GM19238 (cell line): ENCODE data around the gene SH2D5.

Source experiments
- DNase-seq: peaks from one replicate; pipeline ENCODE4 v3.0.0; 2011; ENCODE audit warnings: low spot score; ENCODE audit not compliant: insufficient read length

The SH2D5 gene

GRCh38 chr1:20715406-20715805, 17.1 kb downstream of the SH2D5 start:
- DNase-seq: no peak

DNA sequence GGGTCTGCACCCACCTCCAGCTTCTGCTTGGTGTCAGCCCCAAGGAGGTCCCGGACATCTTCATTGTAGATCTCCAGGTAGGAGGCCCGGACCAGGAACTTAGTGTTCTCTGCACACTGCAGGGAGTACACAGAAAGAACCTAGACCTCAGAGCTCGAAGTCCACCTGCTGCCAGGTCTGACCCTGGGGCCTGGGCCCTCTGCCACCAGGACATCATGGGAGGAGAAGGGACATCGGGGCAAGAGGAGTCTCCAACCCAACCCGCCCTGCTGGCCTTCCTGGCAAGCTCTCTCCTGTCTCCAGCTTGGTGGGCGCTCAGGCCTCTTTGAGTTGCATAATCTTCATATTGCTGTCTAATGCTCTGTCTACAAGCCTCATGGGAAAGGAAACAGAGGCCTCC, 19.1 kb downstream of the SH2D5 start:
- no peak for DNase-seq

DNA sequence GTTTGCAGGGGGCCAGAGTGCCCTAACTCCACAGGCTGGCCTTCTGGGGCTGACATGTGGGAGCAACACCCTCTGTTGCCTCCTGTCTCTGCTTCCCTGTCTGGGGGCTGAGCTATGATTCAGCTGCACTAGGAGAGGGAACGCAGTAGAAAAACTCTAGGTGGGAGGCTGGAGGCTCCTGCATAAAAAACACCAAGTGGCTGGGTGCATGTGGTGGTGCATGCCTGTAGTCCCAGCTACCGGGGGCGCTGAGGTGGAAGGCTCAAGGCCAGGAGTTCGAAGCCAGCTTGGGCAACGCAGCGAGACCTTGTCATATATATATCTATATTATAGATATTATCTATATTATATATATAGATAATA, 20.3 kb downstream of the SH2D5 start:
- DNase-seq: no peak

DNA sequence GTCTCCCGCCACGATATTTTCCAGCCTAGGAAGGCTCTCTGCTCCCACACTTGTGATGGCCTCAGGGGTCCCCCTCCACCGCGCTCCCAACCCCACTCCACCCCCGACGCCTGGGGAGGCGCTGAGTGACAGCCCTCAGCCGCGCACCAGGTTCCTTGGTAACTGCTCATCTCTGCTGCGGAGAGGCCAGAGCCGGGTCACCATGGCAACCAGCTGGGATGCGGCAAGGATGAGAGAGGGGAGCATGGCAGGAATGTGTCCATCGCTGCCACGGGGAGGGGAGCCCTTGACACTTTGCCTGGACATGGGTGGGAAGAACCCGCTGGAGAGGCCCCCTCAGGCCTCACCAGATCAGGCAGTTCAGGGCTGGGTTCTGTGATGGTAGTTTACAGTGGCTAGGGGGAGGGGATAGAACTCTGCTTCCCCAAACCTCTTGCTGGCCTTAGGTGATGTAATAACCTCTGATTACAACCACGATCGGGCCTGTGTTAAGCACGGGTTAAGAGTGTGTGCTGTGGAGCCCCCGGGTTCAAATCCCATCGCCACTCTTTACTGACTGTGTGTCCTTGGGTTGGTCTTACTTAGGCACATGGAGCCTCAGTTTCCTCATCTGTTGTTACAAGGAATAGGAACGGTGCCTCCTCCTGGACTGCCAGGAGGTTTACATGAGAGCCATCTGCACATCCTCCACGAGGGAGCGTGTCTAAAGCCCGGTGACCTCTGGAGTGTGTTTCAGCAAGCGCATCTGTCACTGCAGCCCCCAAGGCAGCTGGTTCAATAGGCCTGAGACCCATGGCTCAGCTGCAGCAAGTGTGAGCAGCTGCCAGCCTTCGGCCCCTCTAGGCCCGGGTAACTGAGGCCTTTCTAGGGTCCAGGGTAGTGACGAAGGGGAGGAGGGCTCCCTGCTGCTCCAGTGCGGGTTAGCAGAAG, 21.0 kb downstream of the SH2D5 start:
- no peak for DNase-seq

- no peak for DNase-seq
These were observed 21.8 kb downstream of the SH2D5 start for GRCh38 chr1:20710469-20711284.

DNA sequence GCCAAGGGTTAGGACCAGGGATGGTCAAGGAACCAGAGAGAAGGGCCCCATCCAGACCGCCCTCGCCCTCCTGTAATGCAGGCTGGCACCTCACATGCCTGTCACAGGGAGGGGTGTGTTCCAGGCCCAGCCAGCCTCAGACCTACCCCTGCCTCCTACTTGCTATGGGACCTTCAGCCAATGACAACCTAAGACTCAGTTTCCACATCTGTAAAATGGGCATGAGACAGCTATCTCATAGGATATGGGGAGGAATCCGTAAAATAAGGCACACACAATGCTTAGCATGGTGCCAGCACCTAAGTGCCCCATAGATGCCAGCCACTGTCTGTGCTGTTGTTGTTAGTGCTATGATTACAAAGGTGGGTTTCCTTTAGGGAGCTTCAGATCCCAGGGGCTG, 22.6 kb downstream of the SH2D5 start:
- no peak for DNase-seq

DNA sequence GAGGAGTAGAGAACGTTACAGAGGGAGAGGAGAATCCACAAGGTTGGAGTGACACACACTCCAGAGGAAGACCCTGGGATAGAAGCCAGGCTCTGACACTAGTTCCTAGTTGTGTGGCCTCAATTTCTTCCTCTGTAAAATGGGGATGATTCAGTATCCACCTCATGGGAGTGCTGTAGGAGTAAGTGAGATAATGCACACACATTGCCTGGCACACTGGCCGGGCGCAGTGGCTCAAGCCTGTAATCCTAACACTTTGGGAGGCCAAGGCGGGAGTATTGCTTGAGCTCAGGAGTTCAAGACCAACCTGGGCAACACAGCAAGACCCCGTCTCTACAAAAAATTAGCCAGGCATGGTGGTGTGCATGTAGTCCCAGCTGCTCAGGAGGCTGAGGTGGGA, 23.6 kb downstream of the SH2D5 start:
- no peak for DNase-seq

GRCh38 chr1:20708057-20708456, 24.4 kb downstream of the SH2D5 start:
- DNase-seq: no peak

DNA sequence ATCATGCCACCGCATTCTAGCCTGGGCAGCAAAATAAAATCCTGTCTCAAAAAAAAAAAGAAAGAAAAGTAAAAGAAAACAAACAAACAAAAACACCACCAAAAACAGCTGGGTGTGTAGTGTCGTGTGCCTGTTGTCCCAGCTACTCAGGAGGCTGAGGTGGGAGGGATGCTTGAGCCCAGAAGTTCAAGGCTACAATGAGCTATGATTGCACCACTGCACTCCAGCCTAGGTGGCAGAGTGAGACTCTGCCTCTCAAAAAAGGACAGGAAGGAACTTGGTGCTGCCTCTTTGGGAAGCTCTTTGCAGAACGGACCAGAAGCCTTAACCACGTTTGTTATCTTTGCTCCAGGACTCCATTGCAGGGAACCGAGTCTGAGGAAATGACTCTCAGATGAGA, 25.7 kb downstream of the SH2D5 start:
- no peak for DNase-seq

DNA sequence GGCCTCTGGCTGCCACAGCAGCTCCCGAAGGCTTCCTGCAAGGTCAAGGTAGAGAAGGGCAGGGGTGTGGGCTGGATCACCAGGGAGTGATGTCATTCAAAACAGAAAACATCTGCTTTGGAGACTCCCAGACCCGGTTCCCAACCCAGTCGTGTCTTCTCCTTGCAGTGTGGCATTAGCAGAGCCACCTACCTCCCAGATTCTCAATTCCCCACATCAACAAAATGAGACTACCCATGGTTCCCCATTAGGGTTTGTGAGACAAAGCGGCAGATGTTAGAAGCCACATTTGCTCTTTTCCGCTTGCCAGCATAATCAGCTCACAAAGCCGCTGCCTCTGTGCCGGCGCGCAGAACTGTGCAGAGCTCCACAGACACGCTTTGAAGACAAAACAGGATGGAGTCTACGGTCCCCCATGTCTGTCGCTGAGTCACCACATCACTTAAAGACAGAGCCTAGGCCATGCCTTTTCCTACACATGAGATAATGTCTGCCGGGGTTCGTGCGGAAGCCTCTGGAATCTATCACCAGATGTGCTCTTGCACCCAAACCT, 27.2 kb downstream of the SH2D5 start:
- DNase-seq: no peak

GRCh38 chr1:20704390-20705202, 27.9 kb downstream of the SH2D5 start:
- no peak for DNase-seq

DNA sequence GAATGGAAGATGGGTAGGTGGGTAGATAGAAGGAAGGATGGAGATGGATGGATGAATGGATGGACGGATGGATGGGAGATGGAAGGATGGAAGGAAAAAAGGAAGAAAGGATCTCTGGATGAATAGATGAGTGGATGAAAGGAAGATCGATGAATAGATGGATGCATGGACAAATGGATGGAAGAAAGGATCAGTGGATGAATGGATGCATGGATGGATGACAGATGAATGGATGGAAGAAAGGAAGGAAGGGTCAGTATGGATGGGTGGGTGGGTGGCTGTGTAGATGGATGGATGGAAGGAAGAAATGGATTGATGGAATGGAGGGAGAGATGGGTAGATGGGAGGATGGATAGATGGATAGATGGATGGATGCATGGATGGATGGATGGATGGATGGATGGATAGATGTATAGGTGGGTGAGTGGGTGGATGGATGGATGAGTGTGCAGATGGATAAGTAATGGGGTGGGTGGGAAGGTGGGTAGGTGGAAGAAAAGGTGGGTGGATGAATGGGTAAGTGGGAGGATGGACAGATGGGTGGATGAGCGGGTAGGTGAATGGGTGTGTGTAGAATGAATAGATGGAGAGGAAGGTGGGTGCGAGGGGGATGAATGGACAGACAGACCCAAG, 29.3 kb downstream of the SH2D5 start:
- no peak for DNase-seq

GRCh38 chr1:20702416-20702815, 30.1 kb downstream of the SH2D5 start:
- no peak for DNase-seq

- no peak for DNase-seq
These were observed 30.7 kb downstream of the SH2D5 start for GRCh38 chr1:20701847-20702246.

GRCh38 chr1:20701446-20701845, 31.1 kb downstream of the SH2D5 start:
- no peak for DNase-seq

GRCh38 chr1:20700636-20701215, 31.8 kb downstream of the SH2D5 start:
- no peak for DNase-seq

GRCh38 chr1:20699558-20699957, 32.9 kb downstream of the SH2D5 start:
- no peak for DNase-seq

- no peak for DNase-seq
These were observed 34.1 kb downstream of the SH2D5 start for GRCh38 chr1:20698195-20698910.

DNA sequence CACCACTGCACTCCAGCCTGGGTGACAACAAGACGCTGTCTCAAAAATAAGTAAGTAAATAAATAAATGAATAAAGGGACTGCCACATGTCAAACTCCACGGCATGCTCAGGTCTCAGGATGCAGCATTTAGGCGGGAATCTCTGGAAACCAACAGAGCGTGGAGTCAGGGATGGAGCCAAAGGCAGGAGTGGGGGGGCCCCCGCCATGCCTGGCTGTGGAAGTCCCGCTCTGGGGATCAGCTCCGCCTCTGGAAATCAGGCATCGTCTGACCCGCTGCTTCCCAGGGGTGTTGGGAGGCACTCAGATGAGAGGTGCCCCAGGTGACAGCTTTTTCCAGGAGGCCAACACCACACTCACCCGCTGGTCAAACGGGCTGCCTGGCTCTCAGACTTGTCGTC, 34.9 kb downstream of the SH2D5 start:
- no peak for DNase-seq
